ENCODE data around the gene APBB2.

Gene APBB2

GRCh38 chr4:40840985-40841571 is 373.3 kb downstream of the APBB2 start:
- in situ Hi-C loops (cut with HindIII; ENCODE audit: low sequenced_read_pairs): loop anchor here (5.0 kb wide), 2 partner anchors 44 to 99 kb away; no protein-coding TSS in a partner anchor
- no peak overlapping the region for H3K4me3 ChIP-seq (ENCODE audit: low read depth, low read length)
- DNase-seq (ENCODE audit: low read depth): peak; percentile 38
- peak; percentile 84 for TF ChIP-seq CTCF (IDR thresholded peaks at IDR 0.05; ENCODE audit: low read depth, low read length, missing control alignments)

DNA sequence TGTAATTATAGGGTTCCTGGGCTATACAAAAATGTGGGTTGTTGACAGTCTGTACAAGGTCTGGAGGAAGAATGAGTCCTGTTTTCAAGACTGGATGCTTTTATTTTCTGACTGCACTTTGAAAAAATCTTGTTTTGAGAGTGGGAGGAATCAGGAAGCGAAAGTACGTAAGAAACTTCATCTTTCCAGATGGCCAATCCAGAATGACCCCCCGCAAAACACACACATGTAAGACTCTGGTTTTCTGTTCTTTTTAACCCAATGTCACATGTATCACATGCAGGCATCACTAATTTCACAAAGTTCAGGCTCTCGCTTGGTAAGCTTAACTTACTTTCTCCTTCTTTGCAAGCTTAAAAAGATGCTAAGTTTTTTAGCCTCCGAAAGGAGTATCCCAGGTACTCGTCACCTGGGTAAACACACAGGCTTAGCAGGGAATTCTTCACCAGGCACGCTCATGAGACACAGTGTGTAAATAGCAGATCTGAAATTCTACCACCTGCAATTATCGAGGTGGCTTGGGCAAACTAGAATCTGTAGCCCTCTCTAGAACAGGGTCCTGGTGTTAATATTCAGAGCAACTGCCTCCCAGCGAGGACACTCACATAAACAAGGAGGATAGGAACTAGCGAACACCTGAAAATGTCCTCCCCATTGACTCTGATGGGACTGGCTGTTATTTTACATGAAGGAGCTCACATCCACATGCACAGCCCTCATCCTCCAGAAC is 373.9 kb downstream of the APBB2 start:
- no peak for TF ChIP-seq CTCF (IDR thresholded peaks at IDR 0.05; ENCODE audit: low read depth, low read length, missing control alignments)
- no peak for DNase-seq (ENCODE audit: low read depth)
- H3K4me3 ChIP-seq (ENCODE audit: low read depth, low read length): no peak overlapping the region
- in situ Hi-C loops (cut with HindIII; ENCODE audit: low sequenced_read_pairs): loop anchor here (5.0 kb wide), 2 partner anchors 43 to 98 kb away; no protein-coding TSS in a partner anchor

DNA sequence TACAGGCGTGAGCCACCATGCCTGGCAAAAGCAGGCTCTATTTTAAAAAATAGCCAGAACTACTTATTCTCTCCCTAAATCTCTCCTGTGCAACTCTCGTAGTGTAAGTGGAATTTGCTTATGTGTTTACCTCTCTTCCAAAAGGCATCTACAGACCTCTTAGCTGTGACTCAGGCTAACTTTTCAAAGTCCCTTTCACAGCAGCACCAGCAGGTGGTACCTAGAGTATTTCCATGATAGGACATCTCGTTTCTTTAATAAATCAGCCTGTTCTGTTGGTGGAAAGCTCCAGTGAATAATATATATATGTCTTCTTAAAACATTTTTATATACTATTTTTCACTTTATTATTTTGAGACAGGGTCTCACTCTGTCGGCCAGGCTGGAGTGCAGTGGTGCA is 375.6 kb downstream of the APBB2 start:
- in situ Hi-C loops (cut with HindIII; ENCODE audit: low sequenced_read_pairs): no loop called here
- DNase-seq (ENCODE audit: low read depth): no peak
- no peak overlapping the region for H3K4me3 ChIP-seq (ENCODE audit: low read depth, low read length)
- peak; percentile 14 for TF ChIP-seq CTCF (IDR thresholded peaks at IDR 0.05; ENCODE audit: low read depth, low read length, missing control alignments)

DNA sequence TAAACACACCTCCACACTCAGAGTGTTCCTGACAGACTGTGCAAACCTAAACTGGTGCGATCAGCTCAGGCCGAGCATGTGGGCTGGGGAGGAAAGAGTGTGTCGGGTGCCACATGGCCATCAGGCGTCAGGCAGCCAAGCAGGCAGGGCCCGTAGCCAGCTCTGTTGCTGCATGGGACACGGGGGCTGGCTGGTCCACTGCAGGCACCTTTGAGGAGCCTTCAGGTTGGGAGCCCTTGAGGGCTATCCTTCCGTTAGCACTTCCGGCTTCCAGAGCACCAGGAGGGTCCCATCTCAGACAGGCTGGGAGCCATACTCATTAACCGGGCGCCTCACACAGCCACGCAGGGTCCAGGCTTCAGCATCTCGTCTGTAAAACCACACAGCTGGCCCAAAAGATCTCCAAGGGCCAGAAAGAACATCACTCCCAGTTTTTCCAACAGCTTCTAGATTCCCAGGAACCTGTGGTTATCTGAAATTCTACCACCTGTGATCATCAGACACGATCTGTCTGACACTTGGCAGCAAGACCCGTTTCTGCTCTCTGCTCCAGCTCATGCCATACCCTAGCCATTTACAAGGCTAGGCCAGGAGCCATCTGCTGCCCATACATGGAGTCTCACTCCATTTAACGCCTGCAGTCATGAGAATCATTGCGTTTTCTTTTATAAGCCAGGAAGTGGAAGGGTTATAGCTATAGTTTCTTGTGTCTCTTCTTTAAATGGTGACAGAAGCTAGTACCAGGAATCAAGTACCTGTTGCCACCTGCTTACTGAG is 377.1 kb downstream of the APBB2 start:
- no peak for TF ChIP-seq CTCF (IDR thresholded peaks at IDR 0.05; ENCODE audit: low read depth, low read length, missing control alignments)
- H3K4me3 ChIP-seq (ENCODE audit: low read depth, low read length): no peak overlapping the region
- no peak for DNase-seq (ENCODE audit: low read depth)
- in situ Hi-C loops (cut with HindIII; ENCODE audit: low sequenced_read_pairs): no loop called here

DNA sequence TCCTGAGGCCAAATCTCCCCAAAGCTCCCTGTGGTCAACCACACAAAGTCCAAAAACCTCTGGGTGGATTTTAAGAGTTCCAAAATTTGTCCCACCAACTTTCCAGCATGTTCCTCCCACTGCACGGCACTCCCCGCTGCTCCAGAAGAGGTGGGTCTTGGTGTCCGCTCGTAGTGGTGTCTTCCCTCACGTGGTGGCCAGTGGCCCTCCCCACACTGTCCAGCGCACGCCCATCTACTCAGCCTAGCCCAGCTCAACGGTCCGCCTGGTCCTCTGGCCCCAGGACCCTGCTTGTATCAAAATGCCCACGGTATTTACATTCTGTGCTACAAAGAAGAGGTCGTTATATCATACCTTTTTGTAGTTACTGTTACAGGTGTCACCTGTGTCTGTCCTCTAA is 381.1 kb downstream of the APBB2 start:
- TF ChIP-seq CTCF (IDR thresholded peaks at IDR 0.05; ENCODE audit: low read depth, low read length, missing control alignments): no peak
- no peak overlapping the region for H3K4me3 ChIP-seq (ENCODE audit: low read depth, low read length)
- in situ Hi-C loops (cut with HindIII; ENCODE audit: low sequenced_read_pairs): no loop called here

GRCh38 chr4:40832175-40832574 is 382.2 kb downstream of the APBB2 start:
- in situ Hi-C loops (cut with HindIII; ENCODE audit: low sequenced_read_pairs): no loop called here
- no peak for TF ChIP-seq CTCF (IDR thresholded peaks at IDR 0.05; ENCODE audit: low read depth, low read length, missing control alignments)
- no peak overlapping the region for H3K4me3 ChIP-seq (ENCODE audit: low read depth, low read length)
- DNase-seq (ENCODE audit: low read depth): no peak

More for the DNA sequence above, 381.1 kb downstream of the APBB2 start:
- no peak for DNase-seq (ENCODE audit: low read depth)
